GM12878 (cell line): ENCODE measurements around the gene CYP2A7. TPM values are rescaled to one million over a fixed set of nuclear protein-coding genes. Genes with fewer than 3 reads are reported as not detected.

Source experiments
- ATAC-seq: fragments of 200-7000 bp; cut with Tn5 transposase; 3 replicates; pipeline ENCODE4 v1.9.1; 2020; ENCODE audit warnings: mild to moderate bottlenecking, moderate library complexity
- BruUV-seq: library from RNA; stranded (reverse); fragments of 400-500 nt; replicated peaks from 2 replicates; lab custom pipeline; 2021; lab: Mats Ljungman, UMichigan
- CTCF ChIA-PET: fragments of 300-600 bp; sonication (Branson Sonifier 250); formaldehyde crosslinking; extraction: SDS; loops from one replicate; lab custom pipeline; 2021; ENCODE audit warnings: inconsistent platforms; lab: Yijun Ruan, JAX
- POLR2A ChIA-PET: fragments of 350-600 bp; formaldehyde crosslinking; extraction: SDS; loops from one replicate; lab custom pipeline; 2021; ENCODE audit warnings: inconsistent platforms; lab: Charles Lee
- RAD21 ChIA-PET: fragments of 300-600 bp; sonication (Branson Sonifier 250); formaldehyde crosslinking; loops from one replicate; lab custom pipeline; 2023; ENCODE audit warnings: antibody characterized with exemption; ENCODE audit not compliant: unreplicated experiment; lab: Charles Lee
- SMC1A ChIA-PET: fragments of 300-600 bp; sonication (Branson Sonifier 250); formaldehyde crosslinking; loops from one replicate; lab custom pipeline; 2023; ENCODE audit not compliant: unreplicated experiment, uncharacterized antibody; lab: Charles Lee
- DNase-seq: peaks from one replicate; pipeline ENCODE4 v3.0.0-alpha.2; 2011; ENCODE audit warnings: low read depth, low spot score
- FAIRE-seq: peaks from 3 replicates; lab custom pipeline; 2011; peaks lifted over from hg19 to GRCh38; lab: Jason Lieb, UNC
- H2AFZ ChIP-seq: 2 replicates; pipeline ENCODE4 v1.6.0; 2011; ENCODE audit warnings: low read depth, low read length, control low read depth; ENCODE audit not compliant: control insufficient read depth
- H3K27ac ChIP-seq: 2 replicates; pipeline ENCODE4 v1.5.1; 2011; ENCODE audit warnings: control low read depth; ENCODE audit not compliant: control insufficient read depth, insufficient read depth
- H3K27me3 ChIP-seq, 2 experiments: replicated peaks in 1 of 2; 2 replicates each; pipeline versions ENCODE4 v1.6.0 to v1.6.1; 2011; ENCODE audit warnings: low read length in 1 of 2; ENCODE audit not compliant: control insufficient read depth in 2 of 2, insufficient read depth in 2 of 2
- H3K36me3 ChIP-seq, 2 experiments: 2 replicates each; pipeline ENCODE4 v1.5.1; 2011; ENCODE audit warnings: low read length in 1 of 2; ENCODE audit not compliant: control insufficient read depth in 2 of 2, insufficient read depth in 2 of 2
- H3K4me1 ChIP-seq: 2 replicates; pipeline ENCODE4 v1.6.1; 2011; ENCODE audit warnings: mild to moderate bottlenecking, low read length, moderate library complexity, mixed read lengths; ENCODE audit not compliant: control insufficient read depth, insufficient read depth
- H3K4me2 ChIP-seq: 2 replicates; pipeline ENCODE4 v1.6.0; 2011; ENCODE audit warnings: control low read depth; ENCODE audit not compliant: control insufficient read depth, insufficient read depth
- H3K4me3 ChIP-seq: fragments of 200-600 bp; sonication (generic); 2 replicates; pipeline ENCODE4 v1.5.1; 2016
- H3K79me2 ChIP-seq: 2 replicates; pipeline ENCODE4 v1.6.0; 2011; ENCODE audit warnings: low read length; ENCODE audit not compliant: control insufficient read depth, insufficient read depth
- H3K9ac ChIP-seq: 2 replicates; pipeline ENCODE4 v1.8.0; 2011; ENCODE audit warnings: low read length, control low read depth, mixed read lengths; ENCODE audit not compliant: control insufficient read depth, insufficient read depth
- H3K9me3 ChIP-seq: replicated peaks from 3 replicates; pipeline ENCODE4 v1.5.1; 2011; ENCODE audit warnings: mild to moderate bottlenecking, low read length; ENCODE audit not compliant: control insufficient read depth, insufficient read depth
- H4K20me1 ChIP-seq: 2 replicates; pipeline ENCODE4 v1.6.0; 2011; ENCODE audit not compliant: control insufficient read depth, insufficient read depth
- ASH2L ChIP-seq: fragments of 300-600, 200-600 bp; sonication (generic); IDR thresholded peaks from 2 replicates; pipeline ENCODE4 v1.6.1; 2017; ENCODE audit warnings: low read depth, mild to moderate bottlenecking, borderline replicate concordance
- ATF2 ChIP-seq: IDR thresholded peaks from 2 replicates; pipeline ENCODE4 v1.6.1; 2012; ENCODE audit warnings: low read length, inconsistent platforms
- ATF3 ChIP-seq: IDR thresholded peaks from 2 replicates; pipeline ENCODE4 v1.6.1; 2011; ENCODE audit warnings: low read depth, mild to moderate bottlenecking, low read length, moderate library complexity, borderline replicate concordance; ENCODE audit errors: extremely low read depth
- BRCA1 ChIP-seq: IDR thresholded peaks from 2 replicates; pipeline ENCODE4 v1.6.1; 2011; ENCODE audit warnings: low read depth, low read length, improper control_type of control experiment
- CBFB ChIP-seq: IDR thresholded peaks from 2 replicates; pipeline ENCODE4 v1.6.1; 2016; ENCODE audit warnings: antibody characterized with exemption, low read depth
- CEBPB ChIP-seq, 2 experiments: fragments of 150-350 bp in 1 of 2; IDR thresholded peaks; 2 replicates each; pipeline ENCODE4 v1.6.1; 2012 to 2014; ENCODE audit warnings: low read depth in 2 of 2, low read length in 2 of 2, borderline replicate concordance in 1 of 2, inconsistent platforms in 1 of 2
- CHD2 ChIP-seq: IDR thresholded peaks from 2 replicates; pipeline ENCODE4 v1.6.1; 2011; ENCODE audit warnings: low read depth, low read length, improper control_type of control experiment, borderline replicate concordance
- CHD4 ChIP-seq: fragments of 200-600 bp; sonication (generic); IDR thresholded peaks from 2 replicates; pipeline ENCODE4 v1.6.1; 2016; ENCODE audit warnings: mild to moderate bottlenecking
- ETV6 ChIP-seq, 2 experiments: fragments of 450-650 bp in 1 of 2; IDR thresholded peaks in 1 of 2; conservative IDR thresholded peaks in 1 of 2; 2 replicates each; pipeline ENCODE4 v1.6.1; 2014; ENCODE audit warnings: antibody characterized with exemption in 1 of 2, borderline replicate concordance in 1 of 2, low read depth in 1 of 2, mild to moderate bottlenecking in 1 of 2, moderate library complexity in 1 of 2
- KAT2A ChIP-seq: conservative IDR thresholded peaks from 2 replicates; pipeline ENCODE4 v1.6.1; 2011; ENCODE audit warnings: low read depth, low read length; ENCODE audit not compliant: control insufficient read depth
- NKRF ChIP-seq: fragments of 450-650 bp; conservative IDR thresholded peaks from 2 replicates; pipeline ENCODE4 v1.6.1; 2017; ENCODE audit warnings: mild to moderate bottlenecking, moderate library complexity
- RB1 ChIP-seq: fragments of 450-650 bp; formaldehyde crosslinking; IDR thresholded peaks from 2 replicates; pipeline ENCODE4 v1.6.1; 2017; ENCODE audit warnings: mild to moderate bottlenecking, borderline replicate concordance
- SUZ12 ChIP-seq: fragments of 200-600 bp; sonication (generic); IDR thresholded peaks from one replicate; pipeline ENCODE4 v1.6.1; 2018; ENCODE audit warnings: antibody characterized with exemption, mild to moderate bottlenecking; ENCODE audit not compliant: unreplicated experiment
- YY1 ChIP-seq: IDR thresholded peaks from 2 replicates; pipeline ENCODE4 v1.6.1; 2011; ENCODE audit warnings: low read depth, mild to moderate bottlenecking, low read length
- ZBTB11 ChIP-seq: fragments of 450-650 bp; formaldehyde crosslinking; IDR thresholded peaks from 2 replicates; pipeline ENCODE4 v1.5.0; 2022; ENCODE audit warnings: mild to moderate bottlenecking, missing genetic modification characterization
- ZNF24 ChIP-seq: fragments of 450-650 bp; IDR thresholded peaks from 2 replicates; pipeline ENCODE4 v1.6.1; 2017; ENCODE audit warnings: antibody characterized with exemption, mild to moderate bottlenecking
- WGBS: methylation state at CpG from one replicate; pipeline ENCODE4 v1.1.6; 2016; ENCODE audit warnings: low lambda C conversion rate; ENCODE audit not compliant: insufficient replicate concordance, insufficient coverage; ENCODE audit errors: missing lambda C conversion rate; 5-methylcytosine and 5-hydroxymethylcytosine counted together
- in situ Hi-C: fragments of 300-500 bp; cut with MboI; formaldehyde crosslinking; loops from 9 replicates; pipeline ENCODE4 v1.14.3; 2018; ENCODE audit warnings: mixed read lengths
- intact Hi-C: fragments of 100-400 bp; cut with micrococcal nuclease; formaldehyde crosslinking; loops from one replicate; pipeline ENCODE4 v1.14.2; 2022; ENCODE audit not compliant: unreplicated experiment
- polyA plus RNA-seq, 11 experiments: library from polyadenylated mRNA; depleted of rRNA in 4 of 11; unstranded in 6 of 11; stranded (reverse) in 5 of 11; fragments of >200 nt; fragmentation: Nextera tagmentation in 4 of 11; fragmentation: Illumina TruSeq in 1 of 11; extraction: Ambion mirVana in 4 of 11; extraction: Trizol in 1 of 11; gene quantifications; 1 replicate in 1 of 11; 2 replicates in 10 of 11; pipeline versions ENCODE4 v1.2.1 to v1.2.3, GENCODE V29; 2011 to 2016; ENCODE audit warnings: inconsistent platforms in 2 of 11, missing spikeins in 2 of 11, low read depth in 1 of 11
- total RNA-seq, 4 experiments: library from RNA; depleted of rRNA in 3 of 4; stranded (reverse); fragments of >200 nt in 3 of 4; fragmentation: Illumina TruSeq in 1 of 4; extraction: Trizol in 1 of 4; gene quantifications; 2 replicates each; pipeline versions ENCODE4 v1.2.1 to v1.2.3, GENCODE V29; 2013 to 2021

Gene CYP2A7
- total and polyA plus RNA-seq, 10 of the 15 experiments (the other 5 are each of a cell fraction or from before 2014, with no cell fraction given) = not detected

- ChIA-PET CTCF (interaction anchor here (1.5 kb wide), 1 partner anchor 174 kb away, joined by 3 read pairs; no protein-coding TSS in a partner anchor), POLR2A (no interaction called here), SMC1A (no interaction called here), RAD21 (no interaction called here)
- no peak overlapping the region for H3K4me2 ChIP-seq
- H3K79me2 ChIP-seq = no peaks in the 10 kb centered on the region
- no peak overlapping the region for H3K27ac ChIP-seq
- H2AFZ ChIP-seq = no peak overlapping the region
- no peak overlapping the region for H3K4me3 ChIP-seq
- intact Hi-C loops = no loop called here
- FAIRE-seq = no peak
- H3K27me3 ChIP-seq = no peaks in the 10 kb centered on the region
- no peaks in the 10 kb centered on the region for H3K36me3 ChIP-seq
- DNase-seq = no peak
- H3K4me1 ChIP-seq = no peaks in the 10 kb centered on the region
- no peaks in the 10 kb centered on the region for H4K20me1 ChIP-seq
- no TSS peak for BruUV-seq
- no peak overlapping the region for H3K9ac ChIP-seq
- in situ Hi-C loops = no loop called here
- no peaks in the 10 kb centered on the region for H3K9me3 ChIP-seq
- TF ChIP-seq CEBPB (IDR thresholded peaks at IDR 0.05; ENCODE audit: borderline replicate concordance in 1 of 2, low read depth in 2 of 2, low read length in 2 of 2) (no peak), ASH2L (no peak), SUZ12 (no peak), CBFB (no peak), ZBTB11 (CRISPR knock-in tag) (no peak), YY1 (no peak), ZNF24 (no peak), BRCA1 (no peak), CHD2 (no peak), KAT2A (no peak), RB1 (no peak), CHD4 (no peak), ATF3 (no peak), ETV6 (conservative IDR thresholded peaks at IDR 0.05 in 1 of 2, IDR thresholded peaks at IDR 0.05 in 1 of 2; ENCODE audit: borderline replicate concordance in 1 of 2, low read depth in 1 of 2) (no peak), NKRF (no peak), ATF2 (no peak)
- no peak for ATAC-seq
- WGBS = 28% methylated on average over 6 of the region's 6 CpGs
Observed at GRCh38 chr19:40836754-40837429, 45.1 kb downstream of the CYP2A7 start.
